Neural cell (in vitro differentiated cells): ENCODE measurements around the gene MYBPC3. TPM values are rescaled to one million over a fixed set of nuclear protein-coding genes. Genes with fewer than 3 reads are reported as not detected.

Experiments used
- H2AFZ ChIP-seq: fragments of 200-600, 300-800 bp; sonication (generic), shearing (Covaris generic); 2 replicates; pipeline ENCODE4 v1.6.0; 2014; ENCODE audit warnings: low read depth, mild to moderate bottlenecking, antibody characterized with exemption, low read length, moderate library complexity
- H3F3A ChIP-seq: fragments of 200-600 bp; shearing (Covaris generic); 2 replicates; pipeline ENCODE4 v1.6.1; 2016; ENCODE audit warnings: mild to moderate bottlenecking, moderate library complexity, mixed read lengths, antibody characterized with exemption, low read length; ENCODE audit not compliant: insufficient read depth, poor library complexity, severe bottlenecking
- H3K27ac ChIP-seq: fragments of 200-600, 300-800 bp; sonication (generic), shearing (Covaris generic); 2 replicates; pipeline ENCODE4 v1.5.1; 2014; ENCODE audit warnings: mild to moderate bottlenecking, low read length, moderate library complexity
- H3K27me3 ChIP-seq: fragments of 300-800, 200-600 bp; sonication (generic), shearing (Covaris generic); 2 replicates; pipeline ENCODE4 v1.6.0; 2014; ENCODE audit warnings: mild to moderate bottlenecking, low read depth, low read length, moderate library complexity; ENCODE audit not compliant: insufficient read depth
- H3K36me3 ChIP-seq: fragments of 300-800, 200-600 bp; sonication (generic), shearing (Covaris generic); 2 replicates; pipeline ENCODE4 v1.5.1; 2014; ENCODE audit warnings: mild to moderate bottlenecking, antibody characterized with exemption, low read length, moderate library complexity; ENCODE audit not compliant: insufficient read depth
- H3K4me2 ChIP-seq: fragments of 300-800, 200-600 bp; sonication (generic), shearing (Covaris generic); 2 replicates; pipeline ENCODE4 v1.6.0; 2014; ENCODE audit warnings: mild to moderate bottlenecking, low read length
- H3K4me3 ChIP-seq: fragments of 300-800, 200-600 bp; sonication (generic), shearing (Covaris generic); 2 replicates; pipeline ENCODE4 v1.5.1; 2014; ENCODE audit warnings: mild to moderate bottlenecking, low read length, moderate library complexity
- H3K79me2 ChIP-seq: fragments of 200-600 bp; shearing (Covaris generic); replicated peaks from 2 replicates; pipeline ENCODE4 v1.6.0; 2014; ENCODE audit warnings: mild to moderate bottlenecking, low read length, moderate library complexity; ENCODE audit not compliant: insufficient read depth
- H3K9ac ChIP-seq: fragments of 300-800, 200-600 bp; sonication (generic), shearing (Covaris generic); 2 replicates; pipeline ENCODE4 v1.6.1; 2016; ENCODE audit warnings: mild to moderate bottlenecking, low read length, mixed read lengths
- H3K9me2 ChIP-seq: fragments of 200-600 bp; shearing (Covaris generic); 2 replicates; pipeline ENCODE4 v1.6.1; 2016; ENCODE audit warnings: mild to moderate bottlenecking, low read length, mixed read lengths; ENCODE audit not compliant: insufficient read depth
- H3K9me3 ChIP-seq: fragments of 200-600, 300-800 bp; sonication (generic), shearing (Covaris generic); 2 replicates; pipeline ENCODE4 v1.6.1; 2016; ENCODE audit warnings: mild to moderate bottlenecking, mixed run types, low read length, moderate library complexity, mixed read lengths
- H4K20me1 ChIP-seq: fragments of 200-600 bp; shearing (Covaris generic); 2 replicates; pipeline ENCODE4 v1.6.1; 2016; ENCODE audit warnings: mild to moderate bottlenecking, mixed run types; ENCODE audit not compliant: insufficient read depth
- CTCF ChIP-seq: fragments of 450-650 bp; IDR thresholded peaks from 2 replicates; pipeline ENCODE4 v1.5.1; 2014; ENCODE audit warnings: antibody characterized with exemption, mild to moderate bottlenecking, moderate library complexity; ENCODE audit not compliant: poor library complexity, severe bottlenecking
- EP300 ChIP-seq: fragments of 450-650 bp; conservative IDR thresholded peaks from 2 replicates; pipeline ENCODE4 v1.6.1; 2014; ENCODE audit warnings: antibody characterized with exemption, mild to moderate bottlenecking, moderate library complexity; ENCODE audit not compliant: poor library complexity, severe bottlenecking
- EZH2 ChIP-seq: fragments of 200-600, 300-800 bp; shearing (Covaris generic), sonication (generic); IDR thresholded peaks from 2 replicates; pipeline ENCODE4 v1.6.1; 2014; ENCODE audit warnings: antibody characterized with exemption, low read length, borderline replicate concordance, mild to moderate bottlenecking; ENCODE audit not compliant: insufficient read depth, poor library complexity, severe bottlenecking
- MXI1 ChIP-seq: fragments of 450-650 bp; conservative IDR thresholded peaks from 2 replicates; pipeline ENCODE4 v1.6.1; 2014; ENCODE audit warnings: antibody characterized with exemption, mild to moderate bottlenecking; ENCODE audit not compliant: poor library complexity, severe bottlenecking
- POLR2AphosphoS5 ChIP-seq: IDR thresholded peaks from 2 replicates; pipeline ENCODE4 v1.6.1; 2012
- REST ChIP-seq: IDR thresholded peaks from 2 replicates; pipeline ENCODE4 v1.6.1; 2012; ENCODE audit warnings: borderline replicate concordance
- SMC3 ChIP-seq: fragments of 450-650 bp; conservative IDR thresholded peaks from 2 replicates; pipeline ENCODE4 v1.6.1; 2014; ENCODE audit warnings: antibody characterized with exemption, mild to moderate bottlenecking, moderate library complexity; ENCODE audit not compliant: poor library complexity
- TAF1 ChIP-seq: IDR thresholded peaks from 2 replicates; pipeline ENCODE4 v1.6.1; 2012; ENCODE audit warnings: low read depth
- polyA plus RNA-seq: library from polyadenylated mRNA; depleted of rRNA; stranded (reverse); fragments of >200 nt; gene quantifications from 2 replicates; pipeline ENCODE4 v1.2.3, GENCODE V29; 2014

Gene MYBPC3
- polyA plus RNA-seq, 1 donor from 2014 or later, result not detected

- Histone ChIP-seq H3K9ac (no peak overlapping the region), H3K36me3 (no peaks in the 10 kb centered on the region), H3K4me2 (no peak overlapping the region), H3K27ac (no peak overlapping the region), H3K4me3 (no peak overlapping the region), H3K27me3 (no peaks in the 10 kb centered on the region), H3F3A (no peaks in the 10 kb centered on the region), H3K79me2 (no peaks in the 10 kb centered on the region), H2AFZ (no peak overlapping the region), H3K9me3 (no peaks in the 10 kb centered on the region), H3K9me2 (no peaks in the 10 kb centered on the region), H4K20me1 (no peaks in the 10 kb centered on the region)
- TF ChIP-seq REST (no peak), SMC3 (no peak), CTCF (no peak), MXI1 (no peak), EP300 (no peak)
Measured at GRCh38 chr11:47379317-47379716, 26.8 kb upstream of the MYBPC3 start.

GRCh38 chr11:47378836-47379170 lies 26.3 kb upstream of the MYBPC3 start:
- Histone ChIP-seq H3K9me2 (no peaks in the 10 kb centered on the region), H3K4me2 (no peak overlapping the region), H3K9ac (no peak overlapping the region), H3K4me3 (no peak overlapping the region), H3F3A (no peaks in the 10 kb centered on the region), H3K36me3 (no peaks in the 10 kb centered on the region), H3K27me3 (no peaks in the 10 kb centered on the region), H3K27ac (no peak overlapping the region), H3K79me2 (no peaks in the 10 kb centered on the region), H4K20me1 (no peaks in the 10 kb centered on the region), H2AFZ (no peak overlapping the region), H3K9me3 (no peaks in the 10 kb centered on the region)
- TF ChIP-seq REST, result no peak
- no peak for TF ChIP-seq MXI1
- TF ChIP-seq EZH2, result no peak
- no peak for TF ChIP-seq TAF1
- no peak for TF ChIP-seq POLR2AphosphoS5
- TF ChIP-seq CTCF, result no peak
